ENCODE measurements around the gene CACNA1E.

Gene CACNA1E

DNA sequence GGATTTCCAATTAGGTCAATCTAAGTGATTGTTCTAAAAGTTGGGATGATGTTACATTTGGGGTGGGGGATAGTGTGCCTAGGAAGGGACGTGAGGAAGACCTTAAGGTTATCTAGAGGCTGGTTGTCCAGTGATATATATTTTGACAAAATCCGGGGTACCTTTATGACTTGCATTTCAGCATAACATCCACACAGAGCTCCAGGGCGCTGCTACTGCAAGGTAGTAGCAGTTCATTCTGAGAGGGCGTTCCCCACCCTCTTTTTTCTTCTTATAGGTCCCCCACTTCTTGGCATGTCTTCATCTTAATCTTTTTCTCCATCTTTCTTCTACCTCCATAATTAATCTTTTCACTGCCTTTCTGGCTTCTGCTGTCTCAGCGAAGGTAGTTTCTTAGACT, 161.9 kb downstream of the CACNA1E start:
- no peak for DNase-seq

DNA sequence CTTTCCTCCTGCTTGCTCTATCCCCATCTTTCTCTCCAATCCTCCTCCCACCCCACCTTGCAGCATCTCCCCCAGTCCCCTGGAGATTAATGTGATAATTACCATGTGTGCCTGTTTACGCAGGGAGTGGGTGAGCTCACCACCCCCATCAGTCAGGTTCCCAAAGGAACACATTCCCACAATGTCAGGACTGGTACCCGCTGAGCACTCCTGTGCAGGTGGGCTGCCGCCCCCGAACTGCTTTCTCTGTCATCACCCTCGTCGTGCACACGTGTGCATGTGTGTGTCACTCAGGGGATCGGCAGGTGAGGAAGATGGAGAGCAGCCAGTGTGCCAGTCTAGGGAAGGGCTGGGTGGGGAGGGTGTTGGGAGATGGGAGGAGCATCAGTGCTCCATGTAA, 163.4 kb downstream of the CACNA1E start:
- DNase-seq: no peak

DNA sequence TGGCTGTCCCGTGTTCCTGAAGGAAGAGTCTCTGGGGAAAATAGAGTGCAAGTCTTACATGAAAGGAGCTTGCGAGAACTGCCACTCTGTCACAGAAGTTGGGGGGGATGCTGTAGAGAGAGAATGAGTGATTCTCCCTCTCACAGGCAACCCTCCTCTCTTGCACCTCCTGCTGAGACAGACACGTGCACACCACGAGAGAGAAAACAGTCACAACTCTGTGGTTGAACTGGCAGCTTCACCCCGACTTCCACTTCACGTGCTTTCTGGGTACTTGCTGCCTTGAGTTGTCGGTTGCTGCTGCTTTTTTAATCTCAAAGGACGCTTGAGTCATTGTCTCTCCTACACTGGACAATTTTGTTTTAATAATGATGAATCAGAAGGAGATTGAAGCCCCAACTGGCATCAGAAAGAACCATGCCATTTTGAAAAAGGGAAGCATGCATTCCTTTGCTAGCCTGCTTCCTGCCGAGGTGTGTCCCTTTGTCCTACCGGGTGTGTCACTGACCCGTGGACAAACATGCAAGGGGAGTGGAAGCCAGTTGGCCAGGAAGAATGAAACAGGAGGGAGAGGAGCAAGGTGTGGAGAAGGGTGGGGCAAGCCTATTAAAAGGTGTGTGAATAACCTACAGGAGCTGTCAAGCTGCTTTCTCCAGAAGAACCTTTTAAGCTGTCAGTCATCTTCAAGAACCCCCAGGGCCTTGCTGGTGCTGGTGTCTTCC, 164.2 kb downstream of the CACNA1E start:
- DNase-seq: no peak

DNA sequence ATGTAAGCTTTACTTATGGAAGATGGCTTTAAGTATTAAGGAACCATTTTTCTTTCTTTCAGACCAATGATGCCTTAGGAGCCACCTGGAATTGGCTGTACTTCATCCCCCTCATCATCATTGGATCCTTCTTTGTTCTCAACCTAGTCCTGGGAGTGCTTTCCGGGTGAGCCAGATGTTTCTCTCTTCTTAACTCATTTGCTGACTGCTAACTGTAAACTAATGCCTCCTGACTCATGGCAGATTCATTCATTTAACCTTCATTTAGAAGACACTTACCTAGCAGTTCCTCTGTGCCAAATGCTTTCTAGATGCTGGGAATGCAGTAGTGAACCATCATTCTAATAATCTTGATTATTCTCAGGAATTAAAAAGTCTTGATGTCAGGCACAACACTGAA, 168.0 kb downstream of the CACNA1E start:
- no peak for DNase-seq

DNA sequence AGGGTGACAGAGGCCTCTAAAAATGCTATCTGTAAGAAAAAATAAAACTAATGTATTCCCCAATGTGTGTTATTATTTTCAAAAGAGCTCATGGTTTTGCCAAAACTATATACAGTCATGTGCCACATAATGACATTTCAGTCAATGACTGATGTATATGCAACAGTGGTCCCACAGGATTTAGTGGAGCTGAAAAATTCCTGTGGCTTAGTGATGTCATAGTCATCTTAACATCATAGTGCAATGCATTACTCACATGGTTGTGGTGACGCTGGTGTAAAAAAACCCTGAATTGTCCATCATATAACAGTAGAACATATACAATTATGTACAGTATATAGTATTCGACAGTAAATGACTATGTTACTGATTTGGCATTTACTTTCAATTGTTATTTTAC, 172.4 kb downstream of the CACNA1E start:
- no peak for DNase-seq

DNA sequence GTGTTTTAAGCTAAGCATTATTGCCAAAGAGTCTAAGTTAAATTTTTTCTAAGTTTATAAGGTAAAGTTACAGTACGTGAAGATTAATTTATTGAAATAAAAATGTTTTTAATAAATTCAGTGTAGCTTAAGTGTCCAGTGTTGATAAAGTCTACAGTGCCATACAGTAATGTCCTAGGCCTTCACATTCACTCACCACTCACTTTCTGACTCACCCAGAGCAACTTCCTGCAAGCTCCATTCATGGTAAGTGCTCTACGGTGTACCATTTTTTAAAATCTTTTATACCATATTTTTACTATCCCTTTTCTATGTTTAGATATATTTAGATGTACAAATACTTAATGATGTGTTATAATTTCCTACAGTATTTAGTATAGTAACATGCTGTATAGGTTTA, 173.2 kb downstream of the CACNA1E start:
- DNase-seq: no peak

DNA sequence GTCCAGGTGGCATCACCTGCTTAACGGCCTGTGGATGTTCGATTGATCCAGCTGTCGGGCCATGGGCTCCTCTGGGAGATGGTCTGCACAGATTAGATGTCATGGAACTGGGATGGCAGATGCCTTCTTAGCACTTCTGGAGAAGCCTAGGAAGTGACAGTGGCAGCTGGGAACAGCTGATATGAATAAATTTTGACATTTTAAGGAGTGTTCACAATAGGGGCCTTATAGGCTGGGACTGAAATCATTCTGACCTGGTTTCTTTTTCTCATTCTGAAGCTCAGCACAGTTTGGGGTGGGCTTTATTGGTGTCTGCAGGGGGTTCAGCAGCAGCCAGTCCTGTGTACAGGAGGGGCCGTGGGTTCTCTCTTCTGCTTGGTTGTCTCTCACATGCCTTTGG, 175.3 kb downstream of the CACNA1E start:
- DNase-seq: no peak

DNA sequence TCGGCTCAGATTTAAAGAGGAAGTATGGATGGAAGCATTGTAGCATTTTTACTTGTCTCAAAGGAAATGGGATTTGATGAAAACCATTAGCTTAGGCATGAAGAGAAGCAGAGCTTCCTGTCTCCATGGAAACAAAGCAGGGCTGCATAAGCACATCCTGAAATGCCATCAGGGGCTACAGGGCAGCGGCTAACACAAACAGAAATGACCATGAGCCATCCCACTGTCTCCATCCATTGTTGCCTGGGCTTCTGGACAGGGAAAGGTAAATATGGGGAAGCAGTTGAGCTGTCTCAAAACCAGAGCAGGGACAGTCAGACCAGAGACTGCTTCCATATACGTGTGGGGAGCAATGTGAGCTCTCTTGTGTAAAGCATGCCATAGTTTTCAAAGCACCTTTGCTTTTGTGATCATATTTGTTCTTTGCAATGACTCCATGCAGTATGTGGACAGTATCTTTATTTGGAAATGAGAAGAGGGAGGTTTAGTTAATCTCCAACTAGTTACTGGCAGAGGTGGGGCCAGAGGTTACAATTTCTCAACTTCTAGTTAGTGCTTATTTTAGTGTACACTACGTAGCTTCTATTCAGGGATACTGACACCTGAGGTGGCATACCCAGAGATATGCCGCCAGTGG, 176.1 kb downstream of the CACNA1E start:
- DNase-seq: no peak

DNA sequence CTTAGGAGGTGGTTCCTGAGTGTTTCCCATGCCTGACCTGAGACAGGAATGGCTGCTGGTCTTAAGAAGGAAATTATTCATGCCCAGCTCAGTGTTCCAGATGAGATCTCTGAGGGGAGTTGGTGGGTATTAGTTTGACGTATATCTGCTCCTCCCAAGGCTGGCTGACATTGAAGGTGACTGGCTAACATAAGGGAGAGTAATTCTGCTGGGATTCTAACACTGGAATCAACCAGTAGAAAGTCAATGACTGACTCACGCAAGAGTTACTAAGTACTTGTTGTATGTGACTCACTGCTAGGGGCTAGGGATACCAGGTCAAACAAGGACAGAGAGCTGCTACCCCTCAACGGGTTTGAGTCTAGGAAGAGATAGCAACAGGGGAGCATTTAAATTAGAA, 177.3 kb downstream of the CACNA1E start:
- no peak for DNase-seq

DNA sequence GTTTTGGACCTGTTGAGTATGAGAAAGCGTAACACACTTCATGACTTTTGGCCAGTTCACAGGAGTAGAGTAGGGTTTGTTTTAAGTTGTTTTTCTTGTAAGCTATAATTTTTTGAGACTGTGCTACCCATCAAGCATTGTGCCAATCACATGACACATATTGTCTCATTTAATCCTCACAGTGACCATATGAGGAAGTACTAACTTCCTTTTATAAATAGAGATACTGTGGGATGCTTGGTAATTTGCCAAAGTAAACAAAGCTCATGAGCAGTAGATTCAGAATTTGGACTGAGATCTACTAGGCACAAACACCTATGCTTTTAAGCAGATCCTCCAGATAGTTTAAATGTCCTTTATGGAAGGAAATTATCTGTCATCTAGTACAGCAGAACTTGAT, 178.3 kb downstream of the CACNA1E start:
- DNase-seq: no peak

DNA sequence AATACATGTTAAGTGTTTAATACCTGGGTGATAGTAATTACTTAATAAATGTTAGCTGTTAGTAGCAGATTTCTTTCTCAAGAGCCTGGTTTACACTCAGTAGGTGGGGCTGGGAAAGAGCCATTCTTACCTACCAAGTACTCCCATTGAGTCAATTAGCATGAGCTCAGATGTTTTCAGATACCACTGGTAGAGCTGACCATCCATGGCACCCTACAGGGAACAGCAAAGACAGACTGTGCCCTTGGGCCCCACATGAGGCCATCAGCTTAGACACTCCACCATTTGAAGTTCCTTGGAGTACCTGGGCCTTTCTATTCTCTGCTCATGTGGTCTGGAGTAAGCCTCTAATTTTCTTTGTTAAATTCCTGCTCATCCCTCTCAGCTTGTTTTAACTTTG, 179.3 kb downstream of the CACNA1E start:
- no peak for DNase-seq

DNA sequence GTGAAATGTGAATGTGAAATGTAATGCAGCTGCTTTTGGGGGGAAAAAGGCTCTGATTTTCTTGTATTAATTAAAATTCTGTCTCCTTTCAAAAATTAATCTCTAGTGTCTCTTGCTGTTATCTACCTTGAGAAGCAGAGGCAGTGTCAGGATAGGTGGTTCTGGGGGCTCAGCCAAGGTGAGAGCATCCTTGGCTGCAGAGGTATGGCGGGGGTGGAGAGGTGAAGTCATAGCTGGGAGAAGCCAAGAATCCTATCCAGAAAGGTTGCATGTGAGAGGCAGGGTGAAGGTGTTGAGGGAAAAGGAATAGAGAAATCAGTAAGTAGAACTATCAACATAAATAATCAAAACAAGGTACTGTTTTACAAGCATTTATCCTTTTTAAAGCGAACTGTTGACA, 181.2 kb downstream of the CACNA1E start:
- no peak for DNase-seq

DNA sequence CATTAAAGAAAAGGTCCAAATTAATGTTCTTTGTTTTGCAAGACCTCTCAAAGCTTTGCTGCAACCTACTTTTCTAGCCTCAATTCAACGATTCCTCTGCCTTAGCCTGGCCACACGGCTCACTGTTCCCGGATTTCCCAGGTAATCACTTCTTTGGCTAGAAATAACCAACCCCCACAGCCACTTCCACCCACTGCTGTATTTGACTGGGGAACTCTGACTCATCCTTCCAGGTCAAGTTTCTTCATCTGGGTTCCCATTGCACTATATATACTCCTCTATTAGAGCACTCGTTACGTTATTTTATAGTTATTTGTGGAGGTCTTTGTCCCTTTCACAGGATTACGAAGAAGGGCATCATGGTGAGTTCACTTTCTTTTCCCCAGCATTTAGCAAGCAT, 185.9 kb downstream of the CACNA1E start:
- no peak for DNase-seq

DNA sequence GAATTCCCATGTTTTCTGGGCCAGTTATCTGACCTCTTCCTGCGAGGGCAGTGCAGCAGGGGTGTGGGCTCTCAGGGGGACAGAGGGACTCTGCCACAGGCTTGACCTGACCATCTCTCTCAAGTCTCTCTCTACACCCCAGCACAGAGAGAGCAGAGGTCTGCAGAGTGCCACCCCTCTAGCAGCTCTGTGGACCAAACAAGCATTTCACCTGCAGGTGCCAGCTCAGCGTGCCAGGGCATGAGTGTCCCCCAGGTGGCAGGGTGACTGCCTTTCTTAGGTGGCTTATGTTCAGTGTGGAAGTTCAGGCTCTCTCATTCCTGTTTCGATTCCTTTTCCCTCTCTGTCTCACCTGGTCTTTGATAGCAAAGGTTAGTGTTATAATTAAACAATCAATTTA, 191.3 kb downstream of the CACNA1E start:
- no peak for DNase-seq

DNA sequence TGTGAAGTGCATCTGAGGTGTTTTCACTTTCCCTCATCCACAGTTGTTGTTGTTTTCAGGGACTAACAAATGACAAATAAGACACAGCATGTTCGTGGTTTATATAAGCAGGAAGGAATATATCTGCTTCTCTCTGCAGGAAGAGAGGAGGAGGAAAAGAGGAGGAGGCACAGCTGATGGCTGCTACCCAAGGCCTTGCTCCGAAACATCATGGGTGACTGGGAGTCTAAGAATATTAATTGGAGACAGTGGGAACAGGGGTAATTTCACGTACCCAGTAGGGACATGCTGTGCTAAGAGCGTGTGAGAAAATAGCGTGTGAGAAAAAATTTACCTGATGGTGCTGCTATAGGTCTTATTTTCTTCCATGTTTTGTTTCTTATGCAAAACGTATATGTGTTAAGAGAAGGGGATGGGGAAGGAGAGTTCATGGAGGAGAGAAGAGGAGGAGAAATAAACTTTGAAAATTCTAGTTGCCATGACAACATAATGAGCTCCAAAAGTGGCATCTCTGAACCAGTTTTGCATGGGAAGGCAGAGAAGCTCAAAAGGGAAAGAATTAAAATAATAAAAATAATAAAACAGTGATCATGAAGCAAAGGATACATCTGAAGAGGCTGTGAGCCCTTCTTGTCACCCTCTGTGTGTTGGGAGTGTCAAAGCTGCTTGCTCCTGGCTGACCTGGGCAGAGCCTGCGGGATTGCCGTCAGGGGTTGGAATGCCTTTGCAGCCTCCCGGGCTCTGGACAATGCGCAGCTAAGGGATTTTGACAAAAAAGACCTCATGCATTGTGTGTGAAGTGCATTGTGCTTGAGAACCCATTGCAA, 192.0 kb downstream of the CACNA1E start:
- no peak for DNase-seq

DNA sequence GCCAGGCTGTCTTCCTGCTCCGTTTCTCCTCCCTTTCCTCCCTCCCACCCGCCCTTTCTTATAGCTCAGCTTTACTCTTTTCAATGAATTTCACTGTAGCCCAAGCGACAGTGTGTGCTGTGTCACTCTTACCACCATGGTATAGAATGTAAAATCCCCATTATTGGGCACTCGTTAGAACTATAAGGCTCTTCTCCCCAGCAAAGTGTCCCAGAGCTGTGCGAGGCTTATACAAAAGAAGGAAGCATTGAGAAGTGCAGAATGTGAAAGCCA, 192.5 kb downstream of the CACNA1E start:
- DNase-seq: no peak

DNA sequence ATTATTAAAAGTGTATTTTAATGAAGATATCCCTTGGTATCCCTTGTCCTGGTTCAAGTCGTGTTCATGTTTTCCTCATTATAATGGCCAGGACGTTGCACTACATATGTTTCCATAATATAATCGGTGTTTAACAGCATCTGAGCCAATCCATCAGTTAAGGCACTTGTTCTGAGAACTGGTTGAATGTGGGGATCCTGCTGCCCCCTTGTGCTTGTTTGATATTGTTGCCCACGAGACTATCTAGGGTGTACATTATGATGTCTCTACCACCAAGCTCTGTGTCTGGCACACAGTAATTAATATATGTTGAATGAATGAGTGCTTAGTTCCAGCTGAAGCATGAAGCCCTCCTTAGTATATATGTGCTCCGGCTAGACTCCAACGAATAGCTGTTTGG, 193.0 kb downstream of the CACNA1E start:
- DNase-seq: no peak

DNA sequence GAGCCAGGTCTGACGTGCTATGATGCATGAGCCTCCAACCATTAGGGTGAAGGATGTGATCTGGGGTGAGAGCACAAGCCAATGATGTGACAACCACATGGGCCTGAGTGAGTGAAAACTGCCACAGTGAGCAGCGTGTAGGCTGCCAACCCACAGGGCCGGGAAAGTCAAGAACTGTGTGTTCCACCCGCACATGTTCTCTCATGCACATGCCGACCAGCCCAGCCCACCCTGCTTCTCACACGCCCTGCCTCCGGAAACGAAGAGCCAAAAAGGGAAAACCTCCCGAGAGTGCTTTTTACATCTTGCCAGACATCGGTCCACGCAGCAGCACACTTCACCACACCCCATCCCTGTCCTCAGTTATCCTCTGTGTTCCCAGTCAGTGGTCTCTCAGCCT, 197.0 kb downstream of the CACNA1E start:
- no peak for DNase-seq

DNA sequence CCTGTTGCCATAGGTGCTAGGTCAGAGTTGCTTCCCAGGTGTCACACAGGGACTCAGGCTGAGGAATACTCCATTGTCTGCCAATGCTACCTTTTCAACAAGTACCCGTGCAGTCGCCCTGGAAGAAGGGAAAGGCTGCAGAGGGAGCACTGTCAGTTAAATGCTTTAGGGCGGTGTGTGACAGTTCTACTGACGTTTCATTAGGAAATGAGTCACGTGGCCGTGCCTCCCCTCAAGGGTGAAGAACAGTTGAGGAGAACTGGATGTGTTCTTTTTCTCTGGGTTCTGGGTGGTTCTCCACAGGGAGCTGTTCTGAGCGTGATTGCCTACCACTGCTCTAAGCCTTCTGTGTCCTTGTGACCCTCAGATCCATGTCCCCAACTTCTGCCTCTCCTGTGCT, 197.6 kb downstream of the CACNA1E start:
- DNase-seq: no peak

DNA sequence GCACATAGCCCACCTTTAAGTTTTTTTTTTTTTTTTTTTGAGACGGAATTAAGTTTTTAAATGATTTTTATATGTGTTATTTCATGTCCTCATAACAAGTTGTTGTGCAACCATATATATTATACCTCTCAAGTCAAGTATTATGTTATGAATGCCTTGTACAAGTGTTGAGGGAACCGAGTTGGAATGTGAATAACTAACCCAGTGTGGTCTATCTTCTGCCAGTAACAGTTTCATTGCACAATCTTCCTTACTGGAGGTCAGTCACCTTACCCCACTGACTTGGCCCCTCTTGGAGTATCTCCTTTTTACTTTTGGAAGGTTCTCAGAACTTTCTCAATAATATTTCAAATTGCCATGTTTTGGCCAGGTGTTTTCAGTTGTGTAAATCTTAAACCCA, 201.9 kb downstream of the CACNA1E start:
- DNase-seq: no peak

DNA sequence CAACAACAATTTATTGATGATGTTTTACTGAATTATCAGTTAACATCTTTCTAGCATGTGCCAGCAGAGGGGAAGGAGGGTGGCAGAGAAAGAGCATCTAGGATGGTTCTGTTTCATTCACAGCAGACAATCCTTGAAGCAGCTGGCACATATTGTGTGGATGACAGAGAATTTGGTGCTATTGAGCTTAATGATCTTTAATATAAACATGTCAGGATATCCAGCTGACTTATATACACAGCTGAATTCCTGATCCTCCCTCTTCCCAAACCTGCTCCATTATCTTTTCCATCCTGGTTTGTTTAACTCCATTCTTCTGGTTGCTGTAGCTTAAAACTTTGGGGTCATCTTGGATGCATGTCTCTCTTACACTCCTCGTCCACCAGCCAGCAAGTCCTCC, 218.6 kb downstream of the CACNA1E start:
- DNase-seq: no peak

DNA sequence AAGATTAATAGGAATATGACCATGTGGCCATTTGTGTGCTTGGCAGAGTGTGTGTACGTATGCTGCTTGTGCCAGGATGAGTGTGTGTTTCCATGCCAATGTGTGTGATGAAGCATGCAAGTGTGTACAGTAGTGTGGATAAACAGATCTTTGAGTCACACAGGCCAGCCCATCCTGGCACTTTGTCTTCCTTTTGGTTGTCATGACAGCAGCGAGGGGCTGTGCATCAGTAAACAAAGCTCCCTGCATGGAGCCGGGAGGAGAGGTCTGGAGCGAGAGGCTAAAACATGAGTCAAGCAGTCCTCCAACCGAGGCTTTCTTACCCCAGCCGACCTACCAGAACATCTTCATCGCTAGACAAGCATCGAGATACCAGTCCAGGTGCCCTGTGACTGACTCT, 221.2 kb downstream of the CACNA1E start:
- no peak for DNase-seq

DNA sequence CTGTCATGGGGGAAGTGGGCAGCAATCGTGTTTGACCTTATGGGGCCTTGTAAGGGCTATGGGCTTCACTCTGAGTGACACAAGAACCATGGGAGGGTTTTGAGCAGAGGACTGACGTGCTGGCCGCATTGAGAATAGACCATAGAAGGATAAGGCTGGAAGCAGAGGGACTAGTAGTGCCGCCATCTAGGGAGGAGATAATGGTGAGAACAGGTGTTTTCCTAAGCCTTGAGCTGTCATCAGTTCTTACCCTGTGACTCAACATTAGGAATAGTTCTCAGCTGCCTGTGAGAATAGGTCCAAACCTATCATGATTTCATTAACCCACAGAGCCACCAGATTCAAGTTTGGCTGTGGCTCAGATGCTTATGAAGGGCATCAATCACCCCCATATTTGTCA, 228.5 kb downstream of the CACNA1E start:
- no peak for DNase-seq

DNA sequence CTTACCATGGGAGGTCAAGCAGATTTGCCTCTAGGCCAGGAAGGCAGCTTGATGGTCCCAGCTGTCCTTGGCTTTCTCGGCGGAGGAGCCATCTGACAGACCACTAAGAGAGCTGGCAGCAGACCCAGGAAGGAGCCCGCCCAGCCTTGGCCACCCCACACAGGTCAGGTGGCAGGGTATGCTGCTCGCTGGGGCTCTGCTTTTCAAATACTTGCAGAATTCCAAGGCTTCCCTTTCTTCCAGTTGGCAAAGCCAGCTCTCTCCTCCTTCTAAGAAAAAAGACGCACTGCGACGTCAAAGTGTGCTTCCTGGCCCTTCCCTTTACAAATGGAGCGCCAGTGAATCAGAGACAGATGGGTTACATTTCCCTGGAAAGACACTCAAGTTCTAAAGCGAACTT, 229.4 kb downstream of the CACNA1E start:
- no peak for DNase-seq

DNA sequence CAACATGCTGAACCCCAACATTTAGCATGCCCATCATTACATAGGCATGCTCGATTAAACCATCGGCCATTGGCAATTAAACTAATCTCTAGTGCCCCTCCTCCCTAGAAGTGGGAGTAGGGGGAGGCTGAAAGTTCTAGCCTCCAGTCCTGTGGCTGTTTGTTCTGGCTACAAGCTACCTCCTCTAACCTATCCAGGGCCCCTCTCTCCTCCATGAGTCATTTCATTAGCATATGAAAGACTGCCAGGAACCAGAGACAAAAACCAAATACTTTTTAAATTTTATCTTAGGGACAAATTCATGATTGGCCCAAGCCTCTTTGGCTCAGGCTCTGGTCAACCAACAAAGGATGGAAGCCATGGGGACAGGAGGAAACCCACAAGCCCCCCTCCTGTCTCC, 231.1 kb downstream of the CACNA1E start:
- DNase-seq: no peak
